HG03342 (cell line): Measurements from ENCODE around the gene TP53TG3D.
"Not testable (repeated sequence)": the region's sequence is repeated elsewhere in the genome, so short reads cannot be mapped to it uniquely, and the experiment has no call there.

Source experiments
- ATAC-seq: cut with Tn5 transposase; IDR thresholded peaks from one replicate; pipeline ENCODE4 v1.9.1; 2021; ENCODE audit warnings: mild to moderate bottlenecking, moderate library complexity; ENCODE audit not compliant: unreplicated experiment

TP53TG3D gene, protein sequence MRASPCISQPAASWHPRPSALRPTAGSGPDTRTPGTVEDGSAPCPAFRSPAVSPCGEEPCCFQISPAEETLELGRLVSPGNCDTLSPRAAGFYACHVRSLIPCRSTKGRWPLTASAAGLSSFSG

DNA sequence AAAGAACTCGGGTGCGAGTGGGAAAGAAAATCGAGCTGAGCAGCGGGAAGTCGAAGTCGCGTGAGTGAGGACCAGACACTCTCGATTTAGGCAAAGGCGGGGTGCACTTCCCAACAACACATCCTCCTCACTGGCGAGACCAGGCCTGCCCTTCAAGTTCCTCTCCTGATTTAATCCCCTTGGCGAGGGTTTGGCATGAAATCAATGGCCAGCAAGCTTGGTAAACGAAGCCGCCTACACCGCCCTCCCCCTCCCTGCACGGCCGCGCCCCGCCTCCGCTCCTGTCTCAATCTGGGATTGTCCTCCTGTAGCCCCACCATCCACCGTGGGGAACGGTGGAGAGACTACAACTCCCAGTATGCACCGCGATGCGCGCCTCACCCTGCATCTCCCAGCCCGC, at the start of gene TP53TG3D:
TP53TG3D (plus strand) TSS at position 301 of the 400 bp plus-strand sequence; CDS start at position 369, 68 bp downstream.
- not testable (repeated sequence) for ATAC-seq

GRCh38 chr16:32253507-32253906, 421 bp downstream of the TP53TG3D start:
- ATAC-seq = not testable (repeated sequence)

GRCh38 chr16:32261526-32261925, 8.4 kb downstream of the TP53TG3D start:
- not testable (repeated sequence) for ATAC-seq

DNA sequence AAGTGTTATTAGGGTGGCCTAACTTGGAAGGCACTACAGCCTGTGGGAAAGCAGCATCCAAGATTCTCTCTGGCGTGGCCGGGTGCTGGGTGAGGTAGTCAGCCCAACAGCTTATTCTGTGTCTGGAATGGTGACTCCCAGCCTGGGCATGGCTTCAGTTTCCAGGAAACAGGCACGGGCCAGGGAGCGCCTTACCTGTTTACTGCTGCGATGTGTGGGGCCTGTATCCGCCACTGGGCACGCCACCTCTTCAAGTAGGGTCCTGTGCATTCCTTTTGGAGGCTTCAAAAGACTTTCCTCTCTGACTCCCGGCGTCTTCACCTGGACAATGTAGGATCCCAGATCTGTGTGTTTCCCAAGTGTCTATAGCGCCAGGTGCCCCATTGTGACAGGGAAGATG, 10.5 kb downstream of the TP53TG3D start:
- ATAC-seq = not testable (repeated sequence)

DNA sequence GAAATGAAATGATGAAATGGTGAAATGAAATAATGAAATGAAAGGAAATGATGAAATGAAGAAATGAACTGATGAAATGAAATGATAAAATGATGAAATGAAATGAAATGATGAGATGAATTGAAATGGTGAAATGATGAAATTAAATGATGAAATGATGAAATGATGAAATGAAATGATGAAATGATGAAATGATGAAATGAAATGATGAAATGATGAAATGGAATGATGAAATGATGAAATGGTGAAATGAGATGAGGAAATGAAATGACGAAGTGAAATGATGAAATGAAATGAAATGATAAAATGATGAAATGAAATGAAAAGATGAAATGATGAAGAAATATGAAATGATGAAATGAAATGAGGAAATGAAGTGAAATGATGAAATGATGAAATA, 28.8 kb downstream of the TP53TG3D start:
- not testable (repeated sequence) for ATAC-seq

GRCh38 chr16:32283024-32283423, 29.9 kb downstream of the TP53TG3D start:
- not testable (repeated sequence) for ATAC-seq

- ATAC-seq = not testable (repeated sequence)
Observed at GRCh38 chr16:32283917-32284495, 30.9 kb downstream of the TP53TG3D start.

GRCh38 chr16:32284800-32285796, 32.0 kb downstream of the TP53TG3D start:
- not testable (repeated sequence) for ATAC-seq

GRCh38 chr16:32286193-32286592, 33.1 kb downstream of the TP53TG3D start:
- not testable (repeated sequence) for ATAC-seq

DNA sequence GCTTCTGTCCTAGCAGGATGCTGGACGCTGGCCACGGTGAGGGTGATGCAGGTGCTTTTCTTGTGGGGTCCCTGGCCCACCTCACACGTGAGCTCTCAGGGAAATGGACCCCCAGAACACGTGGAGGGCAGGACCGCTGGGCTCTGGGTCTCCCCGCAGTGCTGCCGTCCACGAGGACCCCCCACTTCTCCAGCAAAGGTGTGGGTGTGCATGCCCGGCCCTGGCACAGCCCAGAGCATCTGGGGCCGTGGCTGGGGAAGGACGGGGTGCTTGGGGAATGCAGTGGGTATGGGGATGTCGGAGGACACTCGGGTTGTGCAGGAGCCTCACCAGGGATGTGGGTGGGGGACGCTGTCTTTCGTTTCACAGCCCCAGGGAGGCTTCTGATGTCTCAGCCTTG, 34.7 kb downstream of the TP53TG3D start:
- ATAC-seq = not testable (repeated sequence)

- not testable (repeated sequence) for ATAC-seq
Observed at GRCh38 chr16:32289197-32289596, 36.1 kb downstream of the TP53TG3D start.

DNA sequence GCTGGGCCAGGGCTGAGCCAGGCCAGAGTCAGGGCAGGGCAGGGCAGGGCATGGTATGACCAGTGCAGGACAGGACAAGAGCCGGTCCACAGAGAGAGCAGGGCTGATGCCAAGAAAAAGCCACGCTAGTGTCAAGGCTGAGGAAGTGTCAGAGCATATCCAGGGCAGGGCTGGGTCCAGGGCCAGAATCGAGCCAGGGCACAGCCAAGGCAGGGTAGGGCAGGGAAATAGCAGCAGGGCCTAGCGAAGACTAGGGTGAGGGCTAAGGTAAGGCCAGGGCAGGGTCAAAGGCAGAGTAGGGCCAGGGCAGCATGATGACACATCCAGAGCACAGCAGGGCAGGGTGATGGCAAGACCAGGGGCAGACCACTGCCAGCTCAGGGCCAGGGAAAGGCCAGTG, 49.7 kb downstream of the TP53TG3D start:
- ATAC-seq = not testable (repeated sequence)
